HepG2 (cell line): ENCODE measurements around the gene IL17C.

ENCODE experiments used
- AKNA ChIP-seq: sonication (generic); formaldehyde crosslinking; IDR thresholded peaks from 2 replicates; pipeline ENCODE4 v1.4.0; 2020; ENCODE audit warnings: missing genetic modification reagents, borderline replicate concordance
- CTCF ChIP-seq: sonication (generic); formaldehyde crosslinking; IDR thresholded peaks from 2 replicates; pipeline ENCODE4 v1.5.0; 2020; ENCODE audit warnings: mild to moderate bottlenecking, missing genetic modification reagents, moderate library complexity
- FOSL1 ChIP-seq: sonication (generic); formaldehyde crosslinking; IDR thresholded peaks from 2 replicates; pipeline ENCODE4 v1.9.0; 2021; ENCODE audit warnings: missing genetic modification reagents, borderline replicate concordance
- POLR2A ChIP-seq, 2 experiments: IDR thresholded peaks; 2 replicates each; pipeline ENCODE4 v1.6.1; 2011; ENCODE audit warnings: low read depth in 2 of 2, low read length in 2 of 2, mild to moderate bottlenecking in 1 of 2, moderate library complexity in 1 of 2; ENCODE audit not compliant: insufficient read depth in 1 of 2
- THYN1 ChIP-seq: sonication (generic); formaldehyde crosslinking; IDR thresholded peaks from 2 replicates; pipeline ENCODE4 v1.8.1; 2023; ENCODE audit warnings: low read depth, mild to moderate bottlenecking, moderate library complexity, missing genetic modification reagents, borderline replicate concordance
- YEATS4 ChIP-seq: sonication (generic); formaldehyde crosslinking; IDR thresholded peaks from 2 replicates; pipeline ENCODE4 v1.4.0; 2020; ENCODE audit warnings: missing genetic modification reagents, borderline replicate concordance
- YY1 ChIP-seq: IDR thresholded peaks from 2 replicates; pipeline ENCODE4 v1.6.1; 2011; ENCODE audit warnings: low read length, low read depth, moderate library complexity, mild to moderate bottlenecking; ENCODE audit not compliant: insufficient read depth, insufficient replicate concordance
- ZFP41 ChIP-seq: sonication (generic); formaldehyde crosslinking; IDR thresholded peaks from 2 replicates; pipeline ENCODE4 v1.4.0; 2020; ENCODE audit warnings: mild to moderate bottlenecking, missing genetic modification reagents, borderline replicate concordance
- ZNF558 ChIP-seq: sonication (generic); formaldehyde crosslinking; IDR thresholded peaks from 2 replicates; pipeline ENCODE4 v1.9.0; 2022; ENCODE audit warnings: mild to moderate bottlenecking, missing genetic modification reagents, borderline replicate concordance
- ZSCAN25 ChIP-seq: sonication (generic); formaldehyde crosslinking; IDR thresholded peaks from 2 replicates; pipeline ENCODE4 v1.8.0; 2022; ENCODE audit warnings: mild to moderate bottlenecking, missing genetic modification reagents
- TF ChIP-seq, protein P1 (sequence below): sonication (generic); formaldehyde crosslinking; IDR thresholded peaks from 2 replicates; pipeline ENCODE4 v1.4.0; 2020; ENCODE audit warnings: missing genetic modification reagents
- TF ChIP-seq, protein P2 (sequence below): IDR thresholded peaks from 2 replicates; pipeline ENCODE4 v1.6.1; 2016; ENCODE audit warnings: missing compliant biosample characterization, missing genetic modification reagents, borderline replicate concordance
- TF ChIP-seq, protein P3 (sequence below): sonication (generic); formaldehyde crosslinking; IDR thresholded peaks from 2 replicates; pipeline ENCODE4 v1.5.1; 2020; ENCODE audit warnings: mild to moderate bottlenecking, missing genetic modification reagents, moderate library complexity
- TF ChIP-seq, protein P4 (sequence below): sonication (generic); formaldehyde crosslinking; IDR thresholded peaks from 2 replicates; pipeline ENCODE4 v1.8.0; 2022; ENCODE audit warnings: low read depth, missing genetic modification reagents

GRCh38 chr16:88662843-88663606 lies 24.7 kb downstream of the IL17C start, which contains the start of gene MVD:
- TF ChIP-seq AKNA (CRISPR knock-in tag) (no peak), ZFP41 (CRISPR knock-in tag) (peak; percentile 4; the same call in 1 of the 2 replicates), CTCF (CRISPR knock-in tag) (peak; percentile 58), FOSL1 (CRISPR knock-in tag) (no peak), POLR2A (IDR thresholded peaks at IDR 0.05; ENCODE audit: insufficient read depth in 1 of 2, low read depth in 2 of 2, low read length in 2 of 2) (peak; percentile 97 to 98), ZNF558 (CRISPR knock-in tag) (peak; percentile 63; the same call in 1 of the 2 replicates), YEATS4 (CRISPR knock-in tag) (peak; percentile 72; the same call in 1 of the 2 replicates), THYN1 (CRISPR knock-in tag) (no peak), ZSCAN25 (CRISPR knock-in tag) (peak; percentile 38), YY1 (peak; percentile 85)
- TF ChIP-seq, protein P1, sequence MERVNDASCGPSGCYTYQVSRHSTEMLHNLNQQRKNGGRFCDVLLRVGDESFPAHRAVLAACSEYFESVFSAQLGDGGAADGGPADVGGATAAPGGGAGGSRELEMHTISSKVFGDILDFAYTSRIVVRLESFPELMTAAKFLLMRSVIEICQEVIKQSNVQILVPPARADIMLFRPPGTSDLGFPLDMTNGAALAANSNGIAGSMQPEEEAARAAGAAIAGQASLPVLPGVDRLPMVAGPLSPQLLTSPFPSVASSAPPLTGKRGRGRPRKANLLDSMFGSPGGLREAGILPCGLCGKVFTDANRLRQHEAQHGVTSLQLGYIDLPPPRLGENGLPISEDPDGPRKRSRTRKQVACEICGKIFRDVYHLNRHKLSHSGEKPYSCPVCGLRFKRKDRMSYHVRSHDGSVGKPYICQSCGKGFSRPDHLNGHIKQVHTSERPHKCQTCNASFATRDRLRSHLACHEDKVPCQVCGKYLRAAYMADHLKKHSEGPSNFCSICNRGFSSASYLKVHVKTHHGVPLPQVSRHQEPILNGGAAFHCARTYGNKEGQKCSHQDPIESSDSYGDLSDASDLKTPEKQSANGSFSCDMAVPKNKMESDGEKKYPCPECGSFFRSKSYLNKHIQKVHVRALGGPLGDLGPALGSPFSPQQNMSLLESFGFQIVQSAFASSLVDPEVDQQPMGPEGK (CRISPR knock-in tag) = peak; percentile 89
- TF ChIP-seq, protein P2, sequence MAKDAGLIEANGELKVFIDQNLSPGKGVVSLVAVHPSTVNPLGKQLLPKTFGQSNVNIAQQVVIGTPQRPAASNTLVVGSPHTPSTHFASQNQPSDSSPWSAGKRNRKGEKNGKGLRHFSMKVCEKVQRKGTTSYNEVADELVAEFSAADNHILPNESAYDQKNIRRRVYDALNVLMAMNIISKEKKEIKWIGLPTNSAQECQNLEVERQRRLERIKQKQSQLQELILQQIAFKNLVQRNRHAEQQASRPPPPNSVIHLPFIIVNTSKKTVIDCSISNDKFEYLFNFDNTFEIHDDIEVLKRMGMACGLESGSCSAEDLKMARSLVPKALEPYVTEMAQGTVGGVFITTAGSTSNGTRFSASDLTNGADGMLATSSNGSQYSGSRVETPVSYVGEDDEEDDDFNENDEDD = peak; percentile 69; the same call in 1 of the 2 replicates
- TF ChIP-seq, protein P3, sequence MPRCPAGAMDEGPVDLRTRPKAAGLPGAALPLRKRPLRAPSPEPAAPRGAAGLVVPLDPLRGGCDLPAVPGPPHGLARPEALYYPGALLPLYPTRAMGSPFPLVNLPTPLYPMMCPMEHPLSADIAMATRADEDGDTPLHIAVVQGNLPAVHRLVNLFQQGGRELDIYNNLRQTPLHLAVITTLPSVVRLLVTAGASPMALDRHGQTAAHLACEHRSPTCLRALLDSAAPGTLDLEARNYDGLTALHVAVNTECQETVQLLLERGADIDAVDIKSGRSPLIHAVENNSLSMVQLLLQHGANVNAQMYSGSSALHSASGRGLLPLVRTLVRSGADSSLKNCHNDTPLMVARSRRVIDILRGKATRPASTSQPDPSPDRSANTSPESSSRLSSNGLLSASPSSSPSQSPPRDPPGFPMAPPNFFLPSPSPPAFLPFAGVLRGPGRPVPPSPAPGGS (CRISPR knock-in tag) = peak; percentile 97
- TF ChIP-seq, protein P4, sequence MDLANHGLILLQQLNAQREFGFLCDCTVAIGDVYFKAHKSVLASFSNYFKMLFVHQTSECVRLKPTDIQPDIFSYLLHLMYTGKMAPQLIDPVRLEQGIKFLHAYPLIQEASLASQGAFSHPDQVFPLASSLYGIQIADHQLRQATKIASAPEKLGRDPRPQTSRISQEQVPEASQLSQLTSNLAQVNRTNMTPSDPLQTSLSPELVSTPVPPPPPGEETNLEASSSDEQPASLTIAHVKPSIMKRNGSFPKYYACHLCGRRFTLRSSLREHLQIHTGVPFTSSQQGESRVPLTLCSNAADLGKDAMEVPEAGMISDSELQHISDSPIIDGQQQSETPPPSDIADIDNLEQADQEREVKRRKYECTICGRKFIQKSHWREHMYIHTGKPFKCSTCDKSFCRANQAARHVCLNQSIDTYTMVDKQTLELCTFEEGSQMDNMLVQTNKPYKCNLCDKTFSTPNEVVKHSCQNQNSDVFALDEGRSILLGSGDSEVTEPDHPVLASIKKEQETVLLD = 0 out of 2 replicates have a peak, but pooled peaks have one; percentile 21
